ENCODE results near the gene PDYN. TPM values are rescaled to one million over a fixed set of nuclear protein-coding genes. Genes with fewer than 3 reads are reported as not detected.
A peak's percentile ranks its signal among the peaks of the same experiment; 100 is the strongest.

The PDYN gene
- total RNA-seq, 4 donors from 2014 or later: not detected

- DNase-seq (ENCODE audit: low spot score) (no peak), ATAC-seq (ENCODE audit: low FRiP score) (no peak)
- no peak for TF ChIP-seq CTCF (IDR thresholded peaks at IDR 0.05)
Measured at GRCh38 chr20:1952737-1953530, 40.9 kb downstream of the PDYN start.

GRCh38 chr20:1951436-1952115 lies 42.3 kb downstream of the PDYN start:
- DNase-seq (ENCODE audit: low spot score): no peak
- TF ChIP-seq CTCF (IDR thresholded peaks at IDR 0.05): no peak
- no peak for ATAC-seq (ENCODE audit: low FRiP score)

GRCh38 chr20:1950836-1951235 lies 43.0 kb downstream of the PDYN start:
- DNase-seq (ENCODE audit: low spot score): no peak
- no peak for TF ChIP-seq CTCF (IDR thresholded peaks at IDR 0.05)

GRCh38 chr20:1949347-1950100 lies 44.3 kb downstream of the PDYN start:
- no peak for DNase-seq (ENCODE audit: low spot score)
- ATAC-seq (ENCODE audit: low FRiP score): no peak
- no peak for TF ChIP-seq CTCF (IDR thresholded peaks at IDR 0.05)

More at GRCh38 chr20:1950836-1951235, 43.0 kb downstream of the PDYN start:
- ATAC-seq (ENCODE audit: low FRiP score): no peak

- TF ChIP-seq CTCF (IDR thresholded peaks at IDR 0.05): no peak
- ATAC-seq (ENCODE audit: low FRiP score) (no peak), DNase-seq (ENCODE audit: low spot score) (no peak)
Measured at GRCh38 chr20:1947535-1947846, 46.4 kb downstream of the PDYN start.

GRCh38 chr20:1946762-1947534 lies 46.9 kb downstream of the PDYN start:
- ATAC-seq (ENCODE audit: low FRiP score): peak; percentile 39
- peak; percentile 51 for DNase-seq (ENCODE audit: low spot score)
- TF ChIP-seq CTCF (IDR thresholded peaks at IDR 0.05): no peak

All from omental fat pad (tissue), 4 donors.